H9 (cell line): ENCODE measurements around the gene HOXA4. TPM values are rescaled to one million over a fixed set of nuclear protein-coding genes. Genes with fewer than 3 reads are reported as not detected.
A peak's percentile ranks its signal among the peaks of the same experiment; 100 is the strongest.

Source experiments
- DNase-seq: peaks from one replicate; pipeline ENCODE4 v3.0.0-alpha.2; 2017
- H2AFZ ChIP-seq: one replicate; pipeline ENCODE4 v1.6.1; 2013; ENCODE audit warnings: mild to moderate bottlenecking, low read length, control low read depth, moderate library complexity
- H2AK5ac ChIP-seq: 2 replicates; pipeline ENCODE4 v1.6.1; 2013; ENCODE audit warnings: low read length, control low read depth, mixed read lengths; ENCODE audit not compliant: insufficient read length
- H2BK120ac ChIP-seq: one replicate; pipeline ENCODE4 v1.6.1; 2013; ENCODE audit warnings: low read depth, mild to moderate bottlenecking, low read length, control low read depth, inconsistent platforms; ENCODE audit not compliant: poor library complexity, severe bottlenecking
- H2BK12ac ChIP-seq: 2 replicates; pipeline ENCODE4 v1.6.1; 2013; ENCODE audit warnings: low read length, control low read depth, mixed read lengths, low read depth; ENCODE audit not compliant: insufficient read length
- H2BK15ac ChIP-seq: 2 replicates; pipeline ENCODE4 v1.6.1; 2013; ENCODE audit warnings: low read depth, low read length, control low read depth
- H2BK20ac ChIP-seq: one replicate; pipeline ENCODE4 v1.6.1; 2013; ENCODE audit warnings: low read depth, mild to moderate bottlenecking, low read length, control low read depth, inconsistent platforms; ENCODE audit not compliant: poor library complexity, severe bottlenecking
- H2BK5ac ChIP-seq: 2 replicates; pipeline ENCODE4 v1.6.1; 2013; ENCODE audit warnings: low read length, control low read depth, mixed read lengths; ENCODE audit not compliant: insufficient read length
- H3K14ac ChIP-seq: 2 replicates; pipeline ENCODE4 v1.6.1; 2013; ENCODE audit warnings: low read length, control low read depth; ENCODE audit not compliant: insufficient read depth
- H3K18ac ChIP-seq: 2 replicates; pipeline ENCODE4 v1.6.1; 2013; ENCODE audit warnings: low read depth, mild to moderate bottlenecking, mixed read lengths, low read length, control low read depth; ENCODE audit not compliant: insufficient read length
- H3K23ac ChIP-seq: 2 replicates; pipeline ENCODE4 v1.6.1; 2013; ENCODE audit warnings: low read length, control low read depth, mixed read lengths, low read depth; ENCODE audit not compliant: insufficient read length
- H3K23me2 ChIP-seq: 2 replicates; pipeline ENCODE4 v1.6.1; 2013; ENCODE audit warnings: low read depth, mild to moderate bottlenecking, mixed read lengths, low read length, control low read depth; ENCODE audit not compliant: insufficient read length, poor library complexity, severe bottlenecking
- H3K27ac ChIP-seq: 2 replicates; pipeline ENCODE4 v1.5.1; 2013; ENCODE audit warnings: low read length, control low read depth, mixed read lengths, low read depth; ENCODE audit not compliant: insufficient read length
- H3K27me3 ChIP-seq: 2 replicates; pipeline ENCODE4 v1.6.1; 2013; ENCODE audit warnings: low read length, control low read depth, inconsistent platforms; ENCODE audit not compliant: insufficient read depth
- H3K4ac ChIP-seq: 2 replicates; pipeline ENCODE4 v1.6.1; 2013; ENCODE audit warnings: low read depth, mild to moderate bottlenecking, control low read depth, inconsistent platforms, low read length, moderate library complexity
- H3K4me1 ChIP-seq: 2 replicates; pipeline ENCODE4 v1.6.1; 2013; ENCODE audit warnings: low read length, control low read depth, inconsistent platforms; ENCODE audit not compliant: insufficient read depth
- H3K4me2 ChIP-seq: 2 replicates; pipeline ENCODE4 v1.6.1; 2013; ENCODE audit warnings: low read length, control low read depth, mixed read lengths; ENCODE audit not compliant: insufficient read length, insufficient read depth
- H3K56ac ChIP-seq: 2 replicates; pipeline ENCODE4 v1.6.1; 2013; ENCODE audit warnings: low read depth, mild to moderate bottlenecking, mixed read lengths, low read length, control low read depth; ENCODE audit not compliant: insufficient read length
- H3K79me1 ChIP-seq: 2 replicates; pipeline ENCODE4 v1.6.1; 2013; ENCODE audit warnings: low read depth, mild to moderate bottlenecking, moderate library complexity, low read length, control low read depth, inconsistent platforms; ENCODE audit not compliant: insufficient read depth, poor library complexity, severe bottlenecking
- H3K79me2 ChIP-seq: 2 replicates; pipeline ENCODE4 v1.6.1; 2013; ENCODE audit warnings: low read length, control low read depth, inconsistent platforms; ENCODE audit not compliant: insufficient read depth
- H3K9ac ChIP-seq: 2 replicates; pipeline ENCODE4 v1.6.1; 2013; ENCODE audit warnings: low read length, control low read depth, mixed read lengths; ENCODE audit not compliant: insufficient read length; ENCODE audit errors: extremely low read depth
- H3K9me3 ChIP-seq: one replicate; pipeline ENCODE4 v1.6.1; 2013; ENCODE audit warnings: low read depth, low read length, inconsistent platforms; ENCODE audit not compliant: control insufficient read depth
- H3T11ph ChIP-seq: one replicate; pipeline ENCODE4 v1.6.1; 2013; ENCODE audit warnings: mild to moderate bottlenecking, low read length, control low read depth, inconsistent platforms
- H4K20me1 ChIP-seq: one replicate; pipeline ENCODE4 v1.6.1; 2013; ENCODE audit not compliant: control insufficient read depth, insufficient read length, insufficient read depth
- H4K5ac ChIP-seq: 2 replicates; pipeline ENCODE4 v1.6.1; 2013; ENCODE audit warnings: low read depth, mild to moderate bottlenecking, mixed read lengths, low read length, control low read depth; ENCODE audit not compliant: insufficient read length
- H4K8ac ChIP-seq: replicated peaks from 2 replicates; pipeline ENCODE4 v1.6.1; 2013; ENCODE audit warnings: low read length, control low read depth, mixed read lengths, low read depth; ENCODE audit not compliant: insufficient read length
- H4K91ac ChIP-seq: 2 replicates; pipeline ENCODE4 v1.6.1; 2013; ENCODE audit warnings: low read depth, mild to moderate bottlenecking, moderate library complexity, mixed read lengths, low read length, control low read depth; ENCODE audit not compliant: insufficient read length
- H3K27ac Mint-ChIP-seq, 3 experiments: 2 replicates in 2 of 3; 3 replicates in 1 of 3; pipeline ENCODE4 v1.8.0; 2020 to 2021; ENCODE audit warnings: mixed read lengths in 3 of 3, mild to moderate bottlenecking in 1 of 3, moderate library complexity in 1 of 3
- H3K27me3 Mint-ChIP-seq: 2 replicates; pipeline ENCODE4 v1.8.0; 2021; ENCODE audit warnings: low read depth, mild to moderate bottlenecking, moderate library complexity, mixed read lengths
- H3K36me3 Mint-ChIP-seq, 3 experiments: 2 replicates in 2 of 3; 3 replicates in 1 of 3; pipeline ENCODE4 v1.8.0; 2020 to 2021; ENCODE audit warnings: low read depth in 3 of 3, mixed read lengths in 3 of 3; ENCODE audit not compliant: insufficient read depth in 1 of 3
- H3K4me1 Mint-ChIP-seq, 2 experiments: 2 replicates each; pipeline ENCODE4 v1.8.0; 2020; ENCODE audit warnings: mixed read lengths in 2 of 2
- H3K4me3 Mint-ChIP-seq, 2 experiments: 2 replicates in 1 of 2; 3 replicates in 1 of 2; pipeline ENCODE4 v1.8.0; 2020 to 2021; ENCODE audit warnings: mild to moderate bottlenecking in 2 of 2, mixed read lengths in 2 of 2, moderate library complexity in 1 of 2
- H3K9me3 Mint-ChIP-seq, 2 experiments: 2 replicates in 1 of 2; 3 replicates in 1 of 2; pipeline ENCODE4 v1.8.0; 2020; ENCODE audit warnings: mild to moderate bottlenecking in 2 of 2, mixed read lengths in 2 of 2, moderate library complexity in 1 of 2
- WGBS: extraction: QIAGEN DNeasy Blood & Tissue Kit; methylation state at CpG from one replicate; pipeline ENCODE4 v1.1.7; 2013; ENCODE audit warnings: missing lambda C conversion rate, low lambda C conversion rate, mixed read lengths; ENCODE audit not compliant: insufficient read length; ENCODE audit errors: extremely low coverage; 5-methylcytosine and 5-hydroxymethylcytosine counted together
- total RNA-seq: library from RNA; stranded (reverse); gene quantifications from 2 replicates; pipeline ENCODE4 v1.2.1, GENCODE V29; 2021
- TF ChIP-seq, protein P1 (sequence below): fragments of 200-600 bp; sonication (generic); conservative IDR thresholded peaks from 3 replicates; pipeline ENCODE4 v1.8.0; 2021; ENCODE audit warnings: antibody characterized with exemption, mild to moderate bottlenecking

The HOXA4 gene
- total RNA-seq, 1 experiment from 2014 or later, result not detected

- H3K56ac ChIP-seq, result no peak overlapping the region
- peaks cover 14 to 28% of the 10 kb centered on the region in 2 experiments for H3K9me3 Mint-ChIP-seq
- H3K27ac Mint-ChIP-seq, result no peak overlapping the region
- H2AFZ ChIP-seq, result no peak overlapping the region
- no peak overlapping the region for H3K9ac ChIP-seq
- H2BK12ac ChIP-seq, result no peak overlapping the region
- no peaks in the 10 kb centered on the region for H3K79me1 ChIP-seq
- H3K27me3 ChIP-seq, result peaks cover 98% of the 10 kb centered on the region
- H3K4me2 ChIP-seq, result peak overlapping the region; percentile 65
- H2BK20ac ChIP-seq, result no peak overlapping the region
- H2AK5ac ChIP-seq, result no peak overlapping the region
- no peak overlapping the region for H3K14ac ChIP-seq
- H3K4me1 Mint-ChIP-seq, result peaks cover 7 to 20% of the 10 kb centered on the region in 2 experiments
- H2BK15ac ChIP-seq, result no peak overlapping the region
- no peak overlapping the region for H3K27ac ChIP-seq
- no peaks in the 10 kb centered on the region; a peak in 2 of 7 replicates for H3K36me3 Mint-ChIP-seq
- no peaks in the 10 kb centered on the region for H4K20me1 ChIP-seq
- DNase-seq, result no peak
- no peak overlapping the region for H3K4ac ChIP-seq
- H4K8ac ChIP-seq, result no peak overlapping the region
- TF ChIP-seq, protein P1, sequence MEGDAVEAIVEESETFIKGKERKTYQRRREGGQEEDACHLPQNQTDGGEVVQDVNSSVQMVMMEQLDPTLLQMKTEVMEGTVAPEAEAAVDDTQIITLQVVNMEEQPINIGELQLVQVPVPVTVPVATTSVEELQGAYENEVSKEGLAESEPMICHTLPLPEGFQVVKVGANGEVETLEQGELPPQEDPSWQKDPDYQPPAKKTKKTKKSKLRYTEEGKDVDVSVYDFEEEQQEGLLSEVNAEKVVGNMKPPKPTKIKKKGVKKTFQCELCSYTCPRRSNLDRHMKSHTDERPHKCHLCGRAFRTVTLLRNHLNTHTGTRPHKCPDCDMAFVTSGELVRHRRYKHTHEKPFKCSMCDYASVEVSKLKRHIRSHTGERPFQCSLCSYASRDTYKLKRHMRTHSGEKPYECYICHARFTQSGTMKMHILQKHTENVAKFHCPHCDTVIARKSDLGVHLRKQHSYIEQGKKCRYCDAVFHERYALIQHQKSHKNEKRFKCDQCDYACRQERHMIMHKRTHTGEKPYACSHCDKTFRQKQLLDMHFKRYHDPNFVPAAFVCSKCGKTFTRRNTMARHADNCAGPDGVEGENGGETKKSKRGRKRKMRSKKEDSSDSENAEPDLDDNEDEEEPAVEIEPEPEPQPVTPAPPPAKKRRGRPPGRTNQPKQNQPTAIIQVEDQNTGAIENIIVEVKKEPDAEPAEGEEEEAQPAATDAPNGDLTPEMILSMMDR, result no peak
- no CpG with 5 or more reads among the region's 29 CpGs for WGBS
- H3K4me1 ChIP-seq, result no peaks in the 10 kb centered on the region
- H2BK120ac ChIP-seq, result no peak overlapping the region
- peaks cover 100% of the 10 kb centered on the region for H3K27me3 Mint-ChIP-seq
- H2BK5ac ChIP-seq, result no peak overlapping the region
- no peaks in the 10 kb centered on the region for H3K9me3 ChIP-seq
- peak overlapping the region; percentile 58 to 77 for H3K4me3 Mint-ChIP-seq
- H3K23me2 ChIP-seq, result peaks cover 14% of the 10 kb centered on the region
- H4K5ac ChIP-seq, result no peak overlapping the region
- H3K23ac ChIP-seq, result no peak overlapping the region
- H3K79me2 ChIP-seq, result no peaks in the 10 kb centered on the region
- H3T11ph ChIP-seq, result no peak overlapping the region
- H4K91ac ChIP-seq, result no peak overlapping the region
- no peak overlapping the region for H3K18ac ChIP-seq
Observed at GRCh38 chr7:27142580-27143022, 12.0 kb upstream of the HOXA4 start.
